Measurements from ENCODE around the gene MARCHF9. TPM values are rescaled to one million over a fixed set of nuclear protein-coding genes. Genes with fewer than 3 reads are reported as not detected.

Gene MARCHF9
- total and polyA plus RNA-seq, 2 donors (not counting 1 experiment from before 2014, with no cell fraction given): 81.4 to 128 TPM

GRCh38 chr12:57771236-57771872 lies 16.5 kb downstream of the MARCHF9 start:
- H3K4me1 ChIP-seq (ENCODE audit: control insufficient read depth in 2 of 2, insufficient read depth in 2 of 2, low read length in 2 of 2): peaks cover 20 to 29% of the 10 kb centered on the region in 2 donors
- POLR2A ChIA-PET: interaction anchor here (1.0 kb wide), 1 partner anchor 12 kb away, joined by 5 read pairs; no protein-coding TSS in a partner anchor
- Mint-ChIP-seq H3K27ac (peak overlapping the region; percentile 91), H3K4me3 (peak overlapping the region; percentile 96), H3K27me3 (peaks cover 4% of the 10 kb centered on the region), H3K4me1 (peaks cover 21% of the 10 kb centered on the region), H3K9me3 (ENCODE audit: insufficient read depth) (no peaks in the 10 kb centered on the region)
- DNase-seq (no peak), ATAC-seq (ENCODE audit: low read depth) (peak; percentile 67)
- peak overlapping the region; percentile 59 to 81 for H3K27ac ChIP-seq (ENCODE audit: low read length in 2 of 2)
- H3K9ac ChIP-seq (ENCODE audit: low read length): peak overlapping the region; percentile 93
- peak overlapping the region; percentile 83 for H2AFZ ChIP-seq (ENCODE audit: insufficient read depth, low read depth, low read length, poor library complexity, severe bottlenecking)
- no peaks in the 10 kb centered on the region for H3K79me2 ChIP-seq (ENCODE audit: control insufficient read depth, insufficient read depth, low read length)
- H3K27me3 ChIP-seq (replicated peaks in 1 of 4; ENCODE audit: control extremely low read depth in 1 of 4, control insufficient read depth in 3 of 4, insufficient read depth in 4 of 4, low read length in 3 of 4): peaks cover 0 to 14% (median 13%) of the 10 kb centered on the region in 4 experiments
- H3K4me2 ChIP-seq (replicated peaks; ENCODE audit: low read depth, low read length, poor library complexity, severe bottlenecking): peak overlapping the region; percentile 94
- H3K4me3 ChIP-seq (ENCODE audit: control extremely low read depth in 1 of 5, extremely low read depth in 1 of 5, insufficient read depth in 1 of 5, low read depth in 2 of 5, low read length in 4 of 5): peak overlapping the region; percentile 70 to 96 (median 91)
- H3K9me3 ChIP-seq (ENCODE audit: control extremely low read depth in 1 of 3, control insufficient read depth in 2 of 3, insufficient read depth in 1 of 3, low read length in 2 of 3): peaks cover 0 to 5% (median 0%) of the 10 kb centered on the region in 3 donors
- CTCF ChIA-PET: interaction anchor here (1.0 to 1.8 kb wide), 4 partner anchors 11 to 17 kb away, joined by 3 to 9 read pairs (median 6); partner anchors contain the start of gene TSFM
- intact Hi-C loops (cut with micrococcal nuclease): no loop called here
- TF ChIP-seq, protein P1, sequence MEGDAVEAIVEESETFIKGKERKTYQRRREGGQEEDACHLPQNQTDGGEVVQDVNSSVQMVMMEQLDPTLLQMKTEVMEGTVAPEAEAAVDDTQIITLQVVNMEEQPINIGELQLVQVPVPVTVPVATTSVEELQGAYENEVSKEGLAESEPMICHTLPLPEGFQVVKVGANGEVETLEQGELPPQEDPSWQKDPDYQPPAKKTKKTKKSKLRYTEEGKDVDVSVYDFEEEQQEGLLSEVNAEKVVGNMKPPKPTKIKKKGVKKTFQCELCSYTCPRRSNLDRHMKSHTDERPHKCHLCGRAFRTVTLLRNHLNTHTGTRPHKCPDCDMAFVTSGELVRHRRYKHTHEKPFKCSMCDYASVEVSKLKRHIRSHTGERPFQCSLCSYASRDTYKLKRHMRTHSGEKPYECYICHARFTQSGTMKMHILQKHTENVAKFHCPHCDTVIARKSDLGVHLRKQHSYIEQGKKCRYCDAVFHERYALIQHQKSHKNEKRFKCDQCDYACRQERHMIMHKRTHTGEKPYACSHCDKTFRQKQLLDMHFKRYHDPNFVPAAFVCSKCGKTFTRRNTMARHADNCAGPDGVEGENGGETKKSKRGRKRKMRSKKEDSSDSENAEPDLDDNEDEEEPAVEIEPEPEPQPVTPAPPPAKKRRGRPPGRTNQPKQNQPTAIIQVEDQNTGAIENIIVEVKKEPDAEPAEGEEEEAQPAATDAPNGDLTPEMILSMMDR (IDR thresholded peaks at IDR 0.05): no peak
- TF ChIP-seq EZH2 (IDR thresholded peaks at IDR 0.05; ENCODE audit: borderline replicate concordance, insufficient read depth, low read depth, low read length, poor library complexity, severe bottlenecking): no peak
- no peaks in the 10 kb centered on the region for H4K20me1 ChIP-seq (ENCODE audit: control insufficient read depth, insufficient read depth, low read length, poor library complexity, severe bottlenecking)
- H3K36me3 ChIP-seq (replicated peaks in 1 of 2; ENCODE audit: control extremely low read depth in 1 of 2, control insufficient read depth in 1 of 2, extremely low read depth in 1 of 2, insufficient read depth in 2 of 2, low read length in 1 of 2): no peaks in the 10 kb centered on the region
- WGBS (ENCODE audit: insufficient coverage): 2% methylated on average over 11 of the region's 16 CpGs
